Panc1 (cell line): ENCODE measurements around the gene SETMAR. TPM values are rescaled to one million over a fixed set of nuclear protein-coding genes. Genes with fewer than 3 reads are reported as not detected.

ENCODE experiments used
- ATAC-seq: fragments of 200-7000 bp; cut with Tn5 transposase; 2 replicates; pipeline ENCODE4 v1.9.1; 2020; ENCODE audit warnings: mild to moderate bottlenecking, moderate library complexity
- BruUV-seq: library from RNA; stranded (reverse); fragments of 400-500 nt; replicated peaks from 2 replicates; lab custom pipeline; 2021; lab: Mats Ljungman, UMichigan
- CTCF ChIA-PET: fragments of 300-600 bp; sonication (Branson Sonifier 250); formaldehyde crosslinking; loops from one replicate; lab custom pipeline; 2022; ENCODE audit warnings: antibody characterized with exemption; lab: Charles Lee
- POLR2A ChIA-PET: fragments of 300-600 bp; sonication (Branson Sonifier 250); formaldehyde crosslinking; loops from one replicate; lab custom pipeline; 2022; ENCODE audit warnings: antibody characterized with exemption; lab: Charles Lee
- DNase-seq: peaks from one replicate; pipeline ENCODE4 v3.0.0-alpha.2; 2010; ENCODE audit warnings: low read depth, low spot score
- H3K27ac ChIP-seq: 2 replicates; pipeline ENCODE4 v1.5.1; 2011; ENCODE audit warnings: mild to moderate bottlenecking, low read length, inconsistent platforms
- H3K27me3 ChIP-seq: fragments of 200-500 bp; sonication (Bioruptor generic); 2 replicates; pipeline ENCODE4 v1.6.0; 2014; ENCODE audit warnings: low read length, inconsistent platforms; ENCODE audit not compliant: control insufficient read depth, insufficient read depth
- H3K36me3 ChIP-seq: fragments of 200-500 bp; sonication (Bioruptor generic); 2 replicates; pipeline ENCODE4 v1.5.1; 2014; ENCODE audit warnings: inconsistent platforms, mild to moderate bottlenecking, low read length, moderate library complexity; ENCODE audit not compliant: control insufficient read depth, insufficient read depth
- H3K4me1 ChIP-seq: 2 replicates; pipeline ENCODE4 v1.5.1; 2011; ENCODE audit warnings: inconsistent platforms, mild to moderate bottlenecking, low read length, moderate library complexity; ENCODE audit not compliant: control insufficient read depth, insufficient read depth
- H3K4me3 ChIP-seq, 2 experiments: 2 replicates each; pipeline ENCODE4 v1.5.1; 2011 to 2012; ENCODE audit warnings: low read depth in 2 of 2, low read length in 2 of 2, mild to moderate bottlenecking in 2 of 2, inconsistent platforms in 1 of 2, moderate library complexity in 1 of 2
- H3K9me3 ChIP-seq: fragments of 200-500 bp; sonication (Bioruptor generic); 2 replicates; pipeline ENCODE4 v1.5.1; 2014; ENCODE audit warnings: low read depth, mild to moderate bottlenecking, inconsistent platforms, low read length, moderate library complexity; ENCODE audit not compliant: control insufficient read depth, insufficient read depth
- POLR2AphosphoS5 ChIP-seq: IDR thresholded peaks from 2 replicates; pipeline ENCODE4 v1.6.1; 2012; ENCODE audit warnings: mild to moderate bottlenecking, low read depth, low read length, moderate library complexity
- REST ChIP-seq, 2 experiments: IDR thresholded peaks; 2 replicates each; pipeline ENCODE4 v1.6.1; 2011 to 2012; ENCODE audit warnings: low read depth in 2 of 2, control low read depth in 1 of 2, low read length in 1 of 2, mild to moderate bottlenecking in 1 of 2, moderate library complexity in 1 of 2; ENCODE audit not compliant: insufficient read depth in 1 of 2
- SIN3A ChIP-seq: IDR thresholded peaks from 2 replicates; pipeline ENCODE4 v1.6.1; 2012; ENCODE audit warnings: low read depth, mild to moderate bottlenecking, low read length, moderate library complexity, borderline replicate concordance; ENCODE audit not compliant: insufficient read depth
- TCF7L2 ChIP-seq: IDR thresholded peaks from 2 replicates; pipeline ENCODE4 v1.6.1; 2011; ENCODE audit warnings: mild to moderate bottlenecking, low read depth, low read length, inconsistent platforms
- in situ Hi-C: cut with HindIII; loops from 2 replicates; pipeline ENCODE4 v1.10.0; 2016; ENCODE audit warnings: low sequenced_read_pairs, low pct_unique_long_range_greater_than_20kb
- intact Hi-C: fragments of 100-400 bp; cut with micrococcal nuclease; formaldehyde crosslinking; loops from one replicate; pipeline ENCODE4 v1.10.0; 2022; ENCODE audit not compliant: unreplicated experiment
- total RNA-seq: library from RNA; stranded (reverse); gene quantifications from one replicate; pipeline ENCODE4 v1.2.1, GENCODE V29; 2021; ENCODE audit not compliant: unreplicated experiment
- TF ChIP-seq, protein P1 (sequence below): fragments of 450-650 bp; IDR thresholded peaks from 2 replicates; pipeline ENCODE4 v1.5.1; 2017; ENCODE audit warnings: mild to moderate bottlenecking

Gene SETMAR
- total RNA-seq, 1 experiment from 2014 or later, result 9.6 TPM

DNA sequence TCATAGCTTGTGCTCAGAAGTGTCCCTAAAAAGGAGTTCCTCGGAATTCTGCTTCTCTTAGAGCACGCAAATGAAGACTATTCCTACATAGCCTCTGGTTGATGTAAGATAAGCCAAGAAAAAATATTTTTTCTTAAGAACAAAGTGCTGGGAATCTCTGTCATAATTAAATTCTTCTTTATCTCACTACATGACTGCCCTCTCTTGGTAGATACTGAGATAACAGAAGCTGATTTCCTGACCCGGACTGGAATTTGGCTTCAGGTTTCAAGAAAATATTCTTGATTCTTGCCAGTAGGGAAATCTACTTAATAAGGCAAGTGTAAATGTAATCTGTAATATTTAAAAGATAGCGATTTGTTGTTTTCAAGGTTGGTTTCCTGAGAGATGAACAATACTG lies 31.3 kb upstream of the SETMAR start:
- Histone ChIP-seq H3K4me3 (no peak overlapping the region), H3K4me1 (no peaks in the 10 kb centered on the region), H3K27me3 (no peaks in the 10 kb centered on the region), H3K27ac (no peak overlapping the region), H3K9me3 (no peaks in the 10 kb centered on the region), H3K36me3 (no peaks in the 10 kb centered on the region)
- POLR2A ChIA-PET, result no interaction called here
- ATAC-seq (no peak), DNase-seq (no peak)
- CTCF ChIA-PET, result interaction anchor here (1.2 kb wide), 1 partner anchor 1072 kb away, joined by 7 read pairs; no protein-coding TSS in a partner anchor
- TF ChIP-seq, protein P1, sequence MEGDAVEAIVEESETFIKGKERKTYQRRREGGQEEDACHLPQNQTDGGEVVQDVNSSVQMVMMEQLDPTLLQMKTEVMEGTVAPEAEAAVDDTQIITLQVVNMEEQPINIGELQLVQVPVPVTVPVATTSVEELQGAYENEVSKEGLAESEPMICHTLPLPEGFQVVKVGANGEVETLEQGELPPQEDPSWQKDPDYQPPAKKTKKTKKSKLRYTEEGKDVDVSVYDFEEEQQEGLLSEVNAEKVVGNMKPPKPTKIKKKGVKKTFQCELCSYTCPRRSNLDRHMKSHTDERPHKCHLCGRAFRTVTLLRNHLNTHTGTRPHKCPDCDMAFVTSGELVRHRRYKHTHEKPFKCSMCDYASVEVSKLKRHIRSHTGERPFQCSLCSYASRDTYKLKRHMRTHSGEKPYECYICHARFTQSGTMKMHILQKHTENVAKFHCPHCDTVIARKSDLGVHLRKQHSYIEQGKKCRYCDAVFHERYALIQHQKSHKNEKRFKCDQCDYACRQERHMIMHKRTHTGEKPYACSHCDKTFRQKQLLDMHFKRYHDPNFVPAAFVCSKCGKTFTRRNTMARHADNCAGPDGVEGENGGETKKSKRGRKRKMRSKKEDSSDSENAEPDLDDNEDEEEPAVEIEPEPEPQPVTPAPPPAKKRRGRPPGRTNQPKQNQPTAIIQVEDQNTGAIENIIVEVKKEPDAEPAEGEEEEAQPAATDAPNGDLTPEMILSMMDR, result peak; percentile 53; the same call in 1 of the 2 replicates
- TF ChIP-seq REST (IDR thresholded peaks at IDR 0.05; ENCODE audit: insufficient read depth in 1 of 2, low read depth in 2 of 2, low read length in 1 of 2), result no peak
- in situ Hi-C loops (no loop called here), intact Hi-C loops (loop anchor here (5.0 to 10.0 kb wide), 2 partner anchors 267 to 1070 kb away; no protein-coding TSS in a partner anchor)
- BruUV-seq, result no TSS peak

- DNase-seq (no peak), ATAC-seq (no peak)
- Histone ChIP-seq H3K4me3 (no peak overlapping the region), H3K9me3 (no peaks in the 10 kb centered on the region), H3K4me1 (no peaks in the 10 kb centered on the region), H3K27me3 (no peaks in the 10 kb centered on the region), H3K36me3 (no peaks in the 10 kb centered on the region), H3K27ac (no peak overlapping the region)
- POLR2A ChIA-PET, result no interaction called here
- TF ChIP-seq TCF7L2 (no peak), SIN3A (no peak), POLR2AphosphoS5 (no peak), REST (IDR thresholded peaks at IDR 0.05; ENCODE audit: insufficient read depth in 1 of 2, low read depth in 2 of 2, low read length in 1 of 2) (no peak)
- TF ChIP-seq, protein P1, result no peak
- in situ Hi-C loops, result no loop called here
- no TSS peak for BruUV-seq
- intact Hi-C loops, result loop anchor here (10.0 kb wide), 1 partner anchor 275 kb away; no protein-coding TSS in a partner anchor
- CTCF ChIA-PET, result no interaction called here
Observed at GRCh38 chr3:4279516-4280105, 23.6 kb upstream of the SETMAR start.
